Kidney epithelial cell (primary cell): ENCODE measurements around the gene PDIA6. TPM values are rescaled to one million over a fixed set of nuclear protein-coding genes. Genes with fewer than 3 reads are reported as not detected.

Experiments
- DNase-seq: peaks from one replicate; pipeline ENCODE4 v3.0.0-alpha.2; 2010; ENCODE audit warnings: low read depth
- H3K27me3 ChIP-seq: 2 replicates; pipeline ENCODE4 v1.6.0; 2011; ENCODE audit warnings: low read length; ENCODE audit not compliant: control insufficient read depth, insufficient read depth
- H3K36me3 ChIP-seq: 2 replicates; pipeline ENCODE4 v1.5.1; 2011; ENCODE audit warnings: low read length; ENCODE audit not compliant: control insufficient read depth, insufficient read depth
- H3K4me3 ChIP-seq: 2 replicates; pipeline ENCODE4 v1.5.1; 2011; ENCODE audit warnings: low read depth, mild to moderate bottlenecking, control low read depth, low read length
- total RNA-seq: library from RNA; depleted of rRNA; stranded (reverse); fragments of >200 nt; gene quantifications from 2 replicates; pipeline ENCODE4 v1.2.3, GENCODE V29; 2015
- TF ChIP-seq, protein P1 (sequence below): IDR thresholded peaks from 2 replicates; pipeline ENCODE4 v1.5.1; 2011; ENCODE audit warnings: mild to moderate bottlenecking, moderate library complexity, low read length, control low read depth, inconsistent platforms; ENCODE audit not compliant: insufficient read depth, poor library complexity, severe bottlenecking

PDIA6 gene
- total RNA-seq, 1 donor from 2014 or later: 328 TPM

DNA sequence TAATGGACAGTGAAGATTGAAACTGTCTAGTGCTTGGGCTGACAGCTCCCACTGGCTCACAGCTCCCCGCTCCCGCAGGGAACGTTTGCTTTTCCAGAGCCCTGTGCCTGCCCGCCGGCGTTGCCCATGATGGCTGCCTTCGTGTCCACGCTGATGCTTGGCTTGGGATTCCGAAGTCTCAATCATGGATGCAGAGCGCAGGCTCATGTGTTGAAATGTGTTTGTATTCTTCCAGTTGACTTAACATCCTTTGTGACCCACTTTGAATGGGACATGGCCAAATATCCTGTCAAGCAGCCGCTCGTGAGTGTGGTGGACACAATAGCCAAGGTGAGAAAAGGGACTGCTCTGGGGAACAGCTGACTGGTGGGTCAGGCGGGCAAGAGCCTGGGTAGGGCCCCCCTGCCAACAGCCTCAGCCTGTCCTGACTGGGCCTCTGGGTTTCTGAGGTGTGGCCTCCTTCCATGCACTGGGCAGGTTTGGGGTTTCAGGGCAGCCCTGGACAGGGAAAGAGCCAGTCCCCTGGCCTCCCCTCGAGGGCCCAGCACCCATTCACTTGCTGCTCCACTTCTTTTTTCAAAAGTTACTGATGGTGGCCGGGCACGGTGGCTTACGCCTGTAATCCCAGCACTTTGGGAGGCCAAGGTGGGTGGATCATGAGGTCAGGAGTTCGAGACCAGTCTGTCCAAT, 48.3 kb downstream of the PDIA6 start:
- H3K36me3 ChIP-seq: no peaks in the 10 kb centered on the region
- H3K4me3 ChIP-seq: no peak overlapping the region
- H3K27me3 ChIP-seq: peaks cover 5% of the 10 kb centered on the region
- TF ChIP-seq, protein P1, sequence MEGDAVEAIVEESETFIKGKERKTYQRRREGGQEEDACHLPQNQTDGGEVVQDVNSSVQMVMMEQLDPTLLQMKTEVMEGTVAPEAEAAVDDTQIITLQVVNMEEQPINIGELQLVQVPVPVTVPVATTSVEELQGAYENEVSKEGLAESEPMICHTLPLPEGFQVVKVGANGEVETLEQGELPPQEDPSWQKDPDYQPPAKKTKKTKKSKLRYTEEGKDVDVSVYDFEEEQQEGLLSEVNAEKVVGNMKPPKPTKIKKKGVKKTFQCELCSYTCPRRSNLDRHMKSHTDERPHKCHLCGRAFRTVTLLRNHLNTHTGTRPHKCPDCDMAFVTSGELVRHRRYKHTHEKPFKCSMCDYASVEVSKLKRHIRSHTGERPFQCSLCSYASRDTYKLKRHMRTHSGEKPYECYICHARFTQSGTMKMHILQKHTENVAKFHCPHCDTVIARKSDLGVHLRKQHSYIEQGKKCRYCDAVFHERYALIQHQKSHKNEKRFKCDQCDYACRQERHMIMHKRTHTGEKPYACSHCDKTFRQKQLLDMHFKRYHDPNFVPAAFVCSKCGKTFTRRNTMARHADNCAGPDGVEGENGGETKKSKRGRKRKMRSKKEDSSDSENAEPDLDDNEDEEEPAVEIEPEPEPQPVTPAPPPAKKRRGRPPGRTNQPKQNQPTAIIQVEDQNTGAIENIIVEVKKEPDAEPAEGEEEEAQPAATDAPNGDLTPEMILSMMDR: no peak
- no peak for DNase-seq

DNA sequence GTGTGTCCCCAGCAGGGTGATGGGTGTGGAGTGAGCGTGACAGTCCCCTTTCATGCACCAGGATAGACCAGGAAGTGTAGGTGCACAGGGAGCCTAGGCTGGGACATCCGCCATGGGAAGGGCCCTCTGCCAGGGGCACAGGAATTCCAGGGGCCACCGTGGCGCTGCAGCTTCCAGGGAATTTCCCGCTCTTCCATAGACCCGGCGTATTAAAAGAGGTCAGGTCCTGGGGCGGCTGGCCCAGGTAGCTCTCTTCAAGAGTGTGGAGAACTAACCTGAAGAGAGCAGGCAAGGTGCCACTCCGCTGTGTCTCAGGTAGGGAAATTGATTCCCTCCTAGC, 49.2 kb downstream of the PDIA6 start:
- no peak for DNase-seq
- Histone ChIP-seq H3K36me3 (no peaks in the 10 kb centered on the region), H3K27me3 (peaks cover 3% of the 10 kb centered on the region), H3K4me3 (no peak overlapping the region)
- TF ChIP-seq, protein P1: no peak

DNA sequence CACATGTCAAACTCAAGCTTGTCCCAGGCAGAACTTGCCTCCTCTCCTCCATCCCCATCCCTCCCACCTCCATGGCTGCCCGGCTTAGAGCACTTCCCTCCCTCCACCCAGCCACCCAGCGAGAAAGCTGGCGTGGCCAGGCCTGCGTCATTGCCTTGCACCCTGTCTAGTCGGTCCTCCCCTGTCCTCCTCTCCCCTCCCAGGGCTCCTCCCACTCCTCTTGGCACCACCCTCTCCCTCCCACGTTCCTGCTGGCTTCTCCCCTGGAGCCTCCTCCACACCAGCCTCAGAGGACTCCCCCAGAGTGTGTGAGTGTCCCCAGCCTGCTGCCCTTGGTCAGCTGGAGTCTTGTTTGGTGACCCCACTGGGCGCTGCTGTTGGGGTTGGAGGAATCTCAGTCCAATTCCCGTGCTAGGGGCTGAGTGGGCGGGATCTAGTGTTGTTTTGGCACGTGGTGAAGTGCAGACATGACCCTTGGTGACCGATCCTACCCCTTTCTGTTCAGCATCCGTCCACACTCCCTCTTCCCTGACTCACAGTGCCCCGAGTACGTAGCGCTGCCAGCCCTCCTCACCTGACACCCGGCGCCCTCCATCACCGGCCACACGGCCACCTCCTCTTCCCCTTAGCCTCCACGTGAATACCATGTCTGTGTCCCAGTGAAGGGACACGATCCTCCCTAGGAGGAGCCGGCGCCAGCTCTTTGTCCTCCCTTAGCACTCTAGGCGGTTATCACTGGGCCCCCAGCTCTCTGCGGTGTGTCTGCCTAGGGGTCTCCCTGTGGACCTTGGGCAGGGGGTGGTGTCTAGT, 49.7 kb downstream of the PDIA6 start:
- no peak for DNase-seq
- Histone ChIP-seq H3K4me3 (no peak overlapping the region), H3K36me3 (no peaks in the 10 kb centered on the region), H3K27me3 (peaks cover 2% of the 10 kb centered on the region)
- TF ChIP-seq, protein P1: no peak

DNA sequence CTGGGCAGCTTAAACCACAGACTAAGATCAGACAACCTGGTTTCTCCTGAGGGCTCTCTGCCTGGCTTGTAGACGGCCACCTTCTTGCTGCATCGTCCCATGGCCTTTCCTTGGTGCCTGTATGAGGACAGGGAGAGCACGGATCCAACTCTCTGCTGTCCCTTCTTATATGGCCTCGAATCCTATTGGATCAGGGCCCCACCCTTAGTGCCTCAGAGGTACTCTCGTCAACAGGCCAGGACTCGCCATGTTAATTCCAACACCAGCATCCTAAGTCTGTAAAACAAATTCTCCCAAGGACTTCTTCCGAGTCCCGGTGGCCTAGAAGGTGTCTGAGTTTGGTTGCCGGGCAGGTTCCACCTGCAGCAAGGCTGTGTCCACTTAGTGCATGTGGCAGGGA, 51.0 kb downstream of the PDIA6 start:
- TF ChIP-seq, protein P1: no peak
- no peak overlapping the region for H3K4me3 ChIP-seq
- DNase-seq: no peak
- H3K36me3 ChIP-seq: no peaks in the 10 kb centered on the region
- peaks cover 2% of the 10 kb centered on the region for H3K27me3 ChIP-seq

DNA sequence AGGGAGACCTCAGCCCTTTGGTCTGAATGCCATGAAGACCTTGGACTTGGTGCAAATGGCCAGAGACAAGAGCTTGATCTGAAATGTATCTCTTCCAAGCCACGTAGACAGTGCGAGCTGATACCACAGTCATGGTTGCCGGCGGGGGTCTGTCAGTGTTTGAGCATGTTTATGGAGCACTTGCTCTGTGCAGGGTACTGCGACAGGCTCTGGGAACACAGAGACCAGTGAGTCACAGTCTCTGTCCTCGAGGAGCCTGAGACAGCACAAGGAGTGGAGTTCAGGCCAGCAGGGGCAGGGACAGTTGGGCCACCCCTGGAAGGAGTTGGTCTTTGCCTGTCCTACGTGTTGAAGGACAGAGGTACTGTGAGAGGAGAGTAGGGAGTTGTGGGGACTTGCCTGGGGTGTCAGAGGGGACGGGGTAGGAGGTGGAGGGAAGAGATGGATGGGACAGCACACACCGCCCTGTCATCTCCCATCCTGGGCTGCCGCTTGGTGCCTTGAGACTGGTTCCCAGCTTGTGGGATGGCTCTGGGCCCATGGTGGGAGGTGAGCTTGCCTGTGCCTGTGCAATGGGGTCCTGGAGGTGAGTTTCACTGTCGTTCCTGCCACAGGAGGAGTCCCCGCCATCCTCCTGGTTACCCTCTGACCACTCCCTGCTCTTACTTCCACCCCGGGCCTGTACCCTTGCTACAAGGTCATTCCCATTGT, 51.6 kb downstream of the PDIA6 start:
- TF ChIP-seq, protein P1: no peak
- Histone ChIP-seq H3K36me3 (no peaks in the 10 kb centered on the region), H3K4me3 (no peak overlapping the region), H3K27me3 (peaks cover 2% of the 10 kb centered on the region)
- no peak for DNase-seq
